ENCODE data around the gene CRYBB1.

DNA sequence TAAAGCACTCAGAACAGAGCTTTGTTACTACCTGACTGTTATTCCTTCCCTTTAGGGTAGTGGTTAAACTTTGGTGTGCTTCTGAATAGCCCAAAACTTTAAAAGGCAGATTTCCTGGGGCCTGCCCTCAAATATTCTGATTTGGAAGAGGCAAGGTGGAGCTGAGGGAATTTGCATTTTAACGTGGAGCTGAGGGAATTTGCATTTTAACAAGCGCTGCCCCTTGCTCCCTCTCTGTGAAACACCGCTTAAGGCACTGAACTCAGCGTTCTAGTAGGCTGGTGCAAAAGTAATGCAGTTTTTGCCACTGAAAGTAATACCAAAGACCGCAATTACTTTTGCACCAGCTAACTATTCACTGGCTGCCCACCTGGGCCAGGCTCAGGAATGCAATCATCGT lies 62.9 kb downstream of the CRYBB1 start:
- TF ChIP-seq, protein P1, sequence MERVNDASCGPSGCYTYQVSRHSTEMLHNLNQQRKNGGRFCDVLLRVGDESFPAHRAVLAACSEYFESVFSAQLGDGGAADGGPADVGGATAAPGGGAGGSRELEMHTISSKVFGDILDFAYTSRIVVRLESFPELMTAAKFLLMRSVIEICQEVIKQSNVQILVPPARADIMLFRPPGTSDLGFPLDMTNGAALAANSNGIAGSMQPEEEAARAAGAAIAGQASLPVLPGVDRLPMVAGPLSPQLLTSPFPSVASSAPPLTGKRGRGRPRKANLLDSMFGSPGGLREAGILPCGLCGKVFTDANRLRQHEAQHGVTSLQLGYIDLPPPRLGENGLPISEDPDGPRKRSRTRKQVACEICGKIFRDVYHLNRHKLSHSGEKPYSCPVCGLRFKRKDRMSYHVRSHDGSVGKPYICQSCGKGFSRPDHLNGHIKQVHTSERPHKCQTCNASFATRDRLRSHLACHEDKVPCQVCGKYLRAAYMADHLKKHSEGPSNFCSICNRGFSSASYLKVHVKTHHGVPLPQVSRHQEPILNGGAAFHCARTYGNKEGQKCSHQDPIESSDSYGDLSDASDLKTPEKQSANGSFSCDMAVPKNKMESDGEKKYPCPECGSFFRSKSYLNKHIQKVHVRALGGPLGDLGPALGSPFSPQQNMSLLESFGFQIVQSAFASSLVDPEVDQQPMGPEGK (CRISPR knock-in tag; IDR thresholded peaks at IDR 0.05; ENCODE audit: borderline replicate concordance), result no peak
- TF ChIP-seq, protein P2, sequence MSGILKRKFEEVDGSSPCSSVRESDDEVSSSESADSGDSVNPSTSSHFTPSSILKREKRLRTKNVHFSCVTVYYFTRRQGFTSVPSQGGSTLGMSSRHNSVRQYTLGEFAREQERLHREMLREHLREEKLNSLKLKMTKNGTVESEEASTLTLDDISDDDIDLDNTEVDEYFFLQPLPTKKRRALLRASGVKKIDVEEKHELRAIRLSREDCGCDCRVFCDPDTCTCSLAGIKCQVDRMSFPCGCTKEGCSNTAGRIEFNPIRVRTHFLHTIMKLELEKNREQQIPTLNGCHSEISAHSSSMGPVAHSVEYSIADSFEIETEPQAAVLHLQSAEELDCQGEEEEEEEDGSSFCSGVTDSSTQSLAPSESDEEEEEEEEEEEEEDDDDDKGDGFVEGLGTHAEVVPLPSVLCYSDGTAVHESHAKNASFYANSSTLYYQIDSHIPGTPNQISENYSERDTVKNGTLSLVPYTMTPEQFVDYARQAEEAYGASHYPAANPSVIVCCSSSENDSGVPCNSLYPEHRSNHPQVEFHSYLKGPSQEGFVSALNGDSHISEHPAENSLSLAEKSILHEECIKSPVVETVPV (CRISPR knock-in tag; IDR thresholded peaks at IDR 0.05), result no peak
- TF ChIP-seq ZFP30 (CRISPR knock-in tag; IDR thresholded peaks at IDR 0.05) (no peak), OSR1 (CRISPR knock-in tag; IDR thresholded peaks at IDR 0.05) (no peak), ZNF565 (CRISPR knock-in tag; conservative IDR thresholded peaks at IDR 0.05; ENCODE audit: low read depth) (no peak), ZNF8 (CRISPR knock-in tag; IDR thresholded peaks at IDR 0.05) (no peak), TOX (CRISPR knock-in tag; IDR thresholded peaks at IDR 0.05; ENCODE audit: borderline replicate concordance) (no peak), RARB (CRISPR knock-in tag; IDR thresholded peaks at IDR 0.05) (no peak), ISL1 (CRISPR knock-in tag; IDR thresholded peaks at IDR 0.05) (no peak), SNAI2 (CRISPR knock-in tag; IDR thresholded peaks at IDR 0.05) (no peak), ZC3H10 (CRISPR knock-in tag; IDR thresholded peaks at IDR 0.05) (no peak), CSDC2 (CRISPR knock-in tag; IDR thresholded peaks at IDR 0.05) (no peak)
- TF ChIP-seq, protein P3, sequence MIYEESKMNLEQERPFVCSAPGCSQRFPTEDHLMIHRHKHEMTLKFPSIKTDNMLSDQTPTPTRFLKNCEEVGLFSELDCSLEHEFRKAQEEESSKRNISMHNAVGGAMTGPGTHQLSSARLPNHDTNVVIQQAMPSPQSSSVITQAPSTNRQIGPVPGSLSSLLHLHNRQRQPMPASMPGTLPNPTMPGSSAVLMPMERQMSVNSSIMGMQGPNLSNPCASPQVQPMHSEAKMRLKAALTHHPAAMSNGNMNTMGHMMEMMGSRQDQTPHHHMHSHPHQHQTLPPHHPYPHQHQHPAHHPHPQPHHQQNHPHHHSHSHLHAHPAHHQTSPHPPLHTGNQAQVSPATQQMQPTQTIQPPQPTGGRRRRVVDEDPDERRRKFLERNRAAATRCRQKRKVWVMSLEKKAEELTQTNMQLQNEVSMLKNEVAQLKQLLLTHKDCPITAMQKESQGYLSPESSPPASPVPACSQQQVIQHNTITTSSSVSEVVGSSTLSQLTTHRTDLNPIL (CRISPR knock-in tag; IDR thresholded peaks at IDR 0.05; ENCODE audit: low read depth), result no peak
- TF ChIP-seq, protein P4, sequence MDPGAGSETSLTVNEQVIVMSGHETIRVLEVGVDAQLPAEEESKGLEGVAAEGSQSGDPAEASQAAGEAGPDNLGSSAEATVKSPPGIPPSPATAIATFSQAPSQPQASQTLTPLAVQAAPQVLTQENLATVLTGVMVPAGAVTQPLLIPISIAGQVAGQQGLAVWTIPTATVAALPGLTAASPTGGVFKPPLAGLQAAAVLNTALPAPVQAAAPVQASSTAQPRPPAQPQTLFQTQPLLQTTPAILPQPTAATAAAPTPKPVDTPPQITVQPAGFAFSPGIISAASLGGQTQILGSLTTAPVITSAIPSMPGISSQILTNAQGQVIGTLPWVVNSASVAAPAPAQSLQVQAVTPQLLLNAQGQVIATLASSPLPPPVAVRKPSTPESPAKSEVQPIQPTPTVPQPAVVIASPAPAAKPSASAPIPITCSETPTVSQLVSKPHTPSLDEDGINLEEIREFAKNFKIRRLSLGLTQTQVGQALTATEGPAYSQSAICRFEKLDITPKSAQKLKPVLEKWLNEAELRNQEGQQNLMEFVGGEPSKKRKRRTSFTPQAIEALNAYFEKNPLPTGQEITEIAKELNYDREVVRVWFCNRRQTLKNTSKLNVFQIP (CRISPR knock-in tag; IDR thresholded peaks at IDR 0.05; ENCODE audit: borderline replicate concordance, low read depth), result no peak
